Measurements from ENCODE around the gene PTPRK.

Gene PTPRK

DNA sequence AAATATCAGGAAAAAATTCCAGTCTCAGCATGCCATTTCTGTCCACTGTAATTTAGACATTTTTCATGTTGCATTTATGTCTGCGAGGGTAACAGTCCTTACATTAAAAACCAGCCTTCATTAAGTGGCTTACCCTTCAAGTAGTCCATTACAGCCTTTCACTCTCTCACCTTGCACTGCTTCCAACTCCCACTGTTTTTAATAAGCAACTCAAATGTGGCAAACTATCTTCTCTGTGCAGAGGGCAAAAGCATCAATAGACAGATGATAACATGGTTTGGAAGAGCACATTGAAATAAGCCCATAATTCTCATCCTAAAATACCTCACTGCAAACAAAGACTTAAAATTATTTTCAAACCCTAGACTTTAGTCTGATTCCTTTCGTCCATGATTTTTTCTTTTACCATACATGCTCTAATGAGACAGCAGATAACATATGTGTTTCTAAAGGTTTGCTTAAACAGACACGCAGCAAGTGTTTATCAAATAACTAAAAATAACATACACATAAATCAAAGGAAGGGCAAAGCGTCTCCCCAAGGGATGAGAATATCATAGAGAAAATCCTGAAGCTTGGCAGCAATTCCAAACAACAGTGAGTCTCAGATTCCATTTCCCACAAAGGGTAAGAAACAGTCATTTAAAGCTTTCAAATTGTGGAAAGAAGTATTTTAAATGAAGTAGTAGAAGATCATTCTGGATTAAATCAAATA, 130.4 kb downstream of the PTPRK start:
- intact Hi-C loops (cut with DNase I; ENCODE audit: low total_unique reads), result no loop called here
- no peaks in the 10 kb centered on the region for H3K9me3 ChIP-seq
- H3K36me3 ChIP-seq, result no peaks in the 10 kb centered on the region
- H3K4me1 ChIP-seq, result peaks cover 0 to 38% (median 3%) of the 10 kb centered on the region in 4 donors
- no peak for DNase-seq
- H3K27me3 ChIP-seq, result no peaks in the 10 kb centered on the region
- H3K4me3 ChIP-seq, result no peak overlapping the region
- H3K27ac ChIP-seq, result peak overlapping the region in 1 of 2 donors; percentile 10
- TF ChIP-seq, protein P1, sequence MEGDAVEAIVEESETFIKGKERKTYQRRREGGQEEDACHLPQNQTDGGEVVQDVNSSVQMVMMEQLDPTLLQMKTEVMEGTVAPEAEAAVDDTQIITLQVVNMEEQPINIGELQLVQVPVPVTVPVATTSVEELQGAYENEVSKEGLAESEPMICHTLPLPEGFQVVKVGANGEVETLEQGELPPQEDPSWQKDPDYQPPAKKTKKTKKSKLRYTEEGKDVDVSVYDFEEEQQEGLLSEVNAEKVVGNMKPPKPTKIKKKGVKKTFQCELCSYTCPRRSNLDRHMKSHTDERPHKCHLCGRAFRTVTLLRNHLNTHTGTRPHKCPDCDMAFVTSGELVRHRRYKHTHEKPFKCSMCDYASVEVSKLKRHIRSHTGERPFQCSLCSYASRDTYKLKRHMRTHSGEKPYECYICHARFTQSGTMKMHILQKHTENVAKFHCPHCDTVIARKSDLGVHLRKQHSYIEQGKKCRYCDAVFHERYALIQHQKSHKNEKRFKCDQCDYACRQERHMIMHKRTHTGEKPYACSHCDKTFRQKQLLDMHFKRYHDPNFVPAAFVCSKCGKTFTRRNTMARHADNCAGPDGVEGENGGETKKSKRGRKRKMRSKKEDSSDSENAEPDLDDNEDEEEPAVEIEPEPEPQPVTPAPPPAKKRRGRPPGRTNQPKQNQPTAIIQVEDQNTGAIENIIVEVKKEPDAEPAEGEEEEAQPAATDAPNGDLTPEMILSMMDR (IDR thresholded peaks at IDR 0.05), result no peak

DNA sequence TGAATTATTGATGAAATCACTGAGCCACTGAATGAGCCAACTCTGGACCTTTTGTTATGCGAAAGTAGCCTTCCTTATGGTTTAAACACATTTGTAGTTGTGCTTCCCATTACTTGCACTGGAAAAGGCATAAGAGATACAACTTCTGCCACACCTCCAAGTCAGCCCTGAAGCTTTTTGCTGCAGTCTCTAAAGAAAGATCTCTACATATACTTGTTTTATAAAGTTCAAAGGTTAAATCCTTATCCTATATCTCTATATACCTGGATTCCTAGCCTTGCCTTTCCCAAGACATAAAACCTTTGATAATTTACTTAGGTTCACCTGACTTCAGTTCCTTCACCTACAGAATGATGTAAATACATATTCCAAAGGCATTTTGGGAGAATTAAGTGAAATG, 132.0 kb downstream of the PTPRK start:
- no peak overlapping the region for H3K4me3 ChIP-seq
- DNase-seq, result no peak
- H3K27me3 ChIP-seq, result no peaks in the 10 kb centered on the region
- H3K27ac ChIP-seq, result no peak overlapping the region
- H3K4me1 ChIP-seq, result peaks cover 0 to 35% (median under 1%) of the 10 kb centered on the region in 4 donors
- intact Hi-C loops (cut with DNase I; ENCODE audit: low total_unique reads), result no loop called here
- H3K36me3 ChIP-seq, result no peaks in the 10 kb centered on the region
- TF ChIP-seq, protein P1 (IDR thresholded peaks at IDR 0.05), result no peak
- no peaks in the 10 kb centered on the region for H3K9me3 ChIP-seq

DNA sequence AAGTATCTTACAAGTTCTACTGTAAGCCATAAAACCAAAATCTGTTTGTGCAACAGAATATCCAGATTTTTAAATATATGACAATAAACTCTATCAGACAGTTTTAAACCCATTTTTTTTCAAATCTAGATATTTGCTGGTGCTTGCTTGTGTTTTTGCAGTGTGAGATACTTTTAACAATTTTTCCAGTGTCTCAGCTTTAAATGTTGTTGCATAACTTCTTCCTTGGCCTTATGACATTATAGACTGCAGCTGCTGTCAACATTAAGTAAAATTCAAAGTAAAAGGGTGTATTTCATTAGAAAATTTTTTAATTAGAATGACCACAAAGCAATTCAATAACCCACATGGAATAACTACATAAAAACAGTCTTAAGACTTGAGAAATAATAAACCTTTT, 139.5 kb downstream of the PTPRK start:
- no peak for DNase-seq
- TF ChIP-seq, protein P1 (IDR thresholded peaks at IDR 0.05), result no peak
- intact Hi-C loops (cut with DNase I; ENCODE audit: low total_unique reads), result no loop called here
- H3K4me3 ChIP-seq, result no peak overlapping the region
- H3K27ac ChIP-seq, result peak overlapping the region in 1 of 2 donors; percentile 49
- H3K36me3 ChIP-seq, result peaks cover 0 to 7% (median 6%) of the 10 kb centered on the region in 3 donors
- H3K9me3 ChIP-seq, result peaks cover 0 to 4% (median 0%) of the 10 kb centered on the region in 3 donors
- peaks cover 0 to 52% (median 7%) of the 10 kb centered on the region in 4 donors for H3K4me1 ChIP-seq
- no peaks in the 10 kb centered on the region for H3K27me3 ChIP-seq

DNA sequence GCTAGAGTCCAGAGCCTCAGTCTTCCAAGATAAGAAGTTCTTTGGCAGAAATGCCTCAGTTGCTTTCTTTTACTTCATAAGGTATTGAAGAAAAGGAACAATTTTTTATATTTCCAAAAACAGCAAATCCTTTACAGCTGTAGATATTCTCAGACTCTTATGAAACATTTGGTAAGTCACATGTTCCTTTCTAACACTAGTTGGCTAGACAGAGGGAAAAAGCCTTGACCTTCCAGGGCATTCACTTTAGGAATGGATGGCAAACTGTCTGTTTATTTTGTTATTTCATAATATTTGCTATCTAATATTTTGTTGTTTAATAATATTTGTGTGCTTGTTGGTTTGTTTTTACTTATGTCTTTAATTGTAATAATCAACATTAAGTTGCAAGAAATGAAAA, 140.8 kb downstream of the PTPRK start:
- DNase-seq, result no peak
- peaks cover 0 to 52% (median 7%) of the 10 kb centered on the region in 4 donors for H3K4me1 ChIP-seq

DNA sequence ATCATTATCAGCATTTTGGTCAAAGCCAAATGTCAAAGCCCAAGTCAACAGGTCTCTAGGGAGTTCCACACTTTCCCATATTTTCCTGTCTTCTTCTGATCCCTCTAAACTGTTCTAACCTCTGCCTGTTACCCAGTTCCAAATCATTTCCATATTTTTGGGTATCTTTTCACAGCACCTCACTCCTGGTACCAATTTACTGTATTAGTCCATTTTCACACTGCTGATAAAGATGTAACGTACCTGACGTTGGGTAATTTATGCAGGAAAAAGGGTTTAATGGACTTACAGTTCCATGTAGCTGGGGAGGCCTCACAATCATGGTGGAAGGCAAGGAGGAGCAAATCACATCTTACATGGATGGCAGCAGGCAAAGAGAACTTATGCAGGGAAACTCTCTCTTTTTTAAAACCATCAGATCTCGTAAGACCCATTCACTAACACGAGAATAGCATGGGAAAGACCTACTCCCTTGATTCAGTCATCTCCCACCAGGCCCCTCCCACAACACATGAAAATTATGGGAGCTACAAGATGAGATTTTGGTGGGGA, 143.4 kb downstream of the PTPRK start:
- no peak for DNase-seq
- peaks cover 0 to 7% (median 5%) of the 10 kb centered on the region in 3 donors for H3K9me3 ChIP-seq
- H3K4me3 ChIP-seq, result no peak overlapping the region
- TF ChIP-seq, protein P1 (IDR thresholded peaks at IDR 0.05), result no peak
- peaks cover 0 to 30% (median 3%) of the 10 kb centered on the region in 4 donors for H3K4me1 ChIP-seq
- peaks cover 0 to 7% (median 6%) of the 10 kb centered on the region in 3 donors for H3K36me3 ChIP-seq
- intact Hi-C loops (cut with DNase I; ENCODE audit: low total_unique reads), result no loop called here
- H3K27ac ChIP-seq, result no peak overlapping the region
- H3K27me3 ChIP-seq, result no peaks in the 10 kb centered on the region

More for the DNA sequence above, 140.8 kb downstream of the PTPRK start:
- TF ChIP-seq, protein P1 (IDR thresholded peaks at IDR 0.05), result no peak
- intact Hi-C loops (cut with DNase I; ENCODE audit: low total_unique reads), result no loop called here
- Histone ChIP-seq H3K27ac (peak overlapping the region; percentile 24 to 49), H3K27me3 (no peaks in the 10 kb centered on the region), H3K9me3 (peaks cover 0 to 7% (median 5%) of the 10 kb centered on the region in 3 donors), H3K4me3 (no peak overlapping the region), H3K36me3 (peaks cover 0 to 7% (median 6%) of the 10 kb centered on the region in 3 donors)

All from tibial artery (tissue), 4 donors.